Type B pancreatic cell (in vitro differentiated cells): Measurements from ENCODE around the gene MTHFS. TPM values are rescaled to one million over a fixed set of nuclear protein-coding genes. Genes with fewer than 3 reads are reported as not detected.

Source experiments
- DNase-seq: peaks from one replicate; pipeline ENCODE4 v3.0.0; 2021; ENCODE audit warnings: mixed read lengths; ENCODE audit not compliant: unreplicated experiment; ENCODE audit errors: extremely low spot score
- H3K27ac Mint-ChIP-seq: 2 replicates; pipeline ENCODE4 v1.8.0; 2021; ENCODE audit warnings: mild to moderate bottlenecking, mixed read lengths
- H3K27me3 Mint-ChIP-seq: 2 replicates; pipeline ENCODE4 v1.8.0; 2021; ENCODE audit warnings: mixed read lengths
- H3K36me3 Mint-ChIP-seq: 2 replicates; pipeline ENCODE4 v1.8.0; 2021; ENCODE audit warnings: mixed read lengths
- H3K4me1 Mint-ChIP-seq: one replicate; pipeline ENCODE4 v1.8.0; 2021; ENCODE audit warnings: mixed read lengths; ENCODE audit not compliant: unreplicated experiment
- H3K4me3 Mint-ChIP-seq: 2 replicates; pipeline ENCODE4 v1.8.0; 2021; ENCODE audit warnings: mild to moderate bottlenecking, mixed read lengths
- H3K9me3 Mint-ChIP-seq: 2 replicates; pipeline ENCODE4 v1.8.0; 2021; ENCODE audit warnings: mixed read lengths
- total RNA-seq: library from RNA; stranded (reverse); gene quantifications from 2 replicates; pipeline ENCODE4 v1.2.1, GENCODE V29; 2021; ENCODE audit warnings: low replicate concordance
- TF ChIP-seq, protein P1 (sequence below): fragments of 200-600 bp; sonication (generic); conservative IDR thresholded peaks from 2 replicates; pipeline ENCODE4 v1.5.0; 2021; ENCODE audit warnings: antibody characterized with exemption, mild to moderate bottlenecking

The MTHFS gene
- total RNA-seq, 1 donor from 2014 or later, result 27.6 TPM

DNA sequence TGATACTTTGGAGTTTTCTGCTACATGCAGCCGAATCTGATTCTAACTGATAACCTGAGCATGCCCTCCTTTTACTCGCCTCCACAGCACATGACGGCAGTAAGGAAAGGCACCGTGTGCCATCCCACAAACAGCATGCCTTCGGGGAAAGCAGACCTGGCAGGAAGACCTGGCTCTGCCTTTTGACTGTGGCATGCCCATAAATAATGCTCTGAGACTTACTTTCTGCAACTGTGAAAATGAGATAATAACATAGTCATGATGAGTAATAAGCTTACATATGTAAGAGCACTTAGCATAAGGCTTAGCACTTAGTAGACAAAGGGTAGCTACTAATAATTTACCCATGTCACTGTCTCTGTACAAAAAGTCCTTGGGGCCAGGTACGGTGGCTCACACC is 32.9 kb downstream of the MTHFS start:
- Mint-ChIP-seq H3K36me3 (peaks cover 28% of the 10 kb centered on the region), H3K9me3 (no peaks in the 10 kb centered on the region), H3K27ac (peak overlapping the region; percentile 13), H3K4me3 (no peak overlapping the region), H3K27me3 (no peaks in the 10 kb centered on the region), H3K4me1 (peaks cover 15% of the 10 kb centered on the region)
- TF ChIP-seq, protein P1, sequence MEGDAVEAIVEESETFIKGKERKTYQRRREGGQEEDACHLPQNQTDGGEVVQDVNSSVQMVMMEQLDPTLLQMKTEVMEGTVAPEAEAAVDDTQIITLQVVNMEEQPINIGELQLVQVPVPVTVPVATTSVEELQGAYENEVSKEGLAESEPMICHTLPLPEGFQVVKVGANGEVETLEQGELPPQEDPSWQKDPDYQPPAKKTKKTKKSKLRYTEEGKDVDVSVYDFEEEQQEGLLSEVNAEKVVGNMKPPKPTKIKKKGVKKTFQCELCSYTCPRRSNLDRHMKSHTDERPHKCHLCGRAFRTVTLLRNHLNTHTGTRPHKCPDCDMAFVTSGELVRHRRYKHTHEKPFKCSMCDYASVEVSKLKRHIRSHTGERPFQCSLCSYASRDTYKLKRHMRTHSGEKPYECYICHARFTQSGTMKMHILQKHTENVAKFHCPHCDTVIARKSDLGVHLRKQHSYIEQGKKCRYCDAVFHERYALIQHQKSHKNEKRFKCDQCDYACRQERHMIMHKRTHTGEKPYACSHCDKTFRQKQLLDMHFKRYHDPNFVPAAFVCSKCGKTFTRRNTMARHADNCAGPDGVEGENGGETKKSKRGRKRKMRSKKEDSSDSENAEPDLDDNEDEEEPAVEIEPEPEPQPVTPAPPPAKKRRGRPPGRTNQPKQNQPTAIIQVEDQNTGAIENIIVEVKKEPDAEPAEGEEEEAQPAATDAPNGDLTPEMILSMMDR, result no peak
- DNase-seq, result no peak

DNA sequence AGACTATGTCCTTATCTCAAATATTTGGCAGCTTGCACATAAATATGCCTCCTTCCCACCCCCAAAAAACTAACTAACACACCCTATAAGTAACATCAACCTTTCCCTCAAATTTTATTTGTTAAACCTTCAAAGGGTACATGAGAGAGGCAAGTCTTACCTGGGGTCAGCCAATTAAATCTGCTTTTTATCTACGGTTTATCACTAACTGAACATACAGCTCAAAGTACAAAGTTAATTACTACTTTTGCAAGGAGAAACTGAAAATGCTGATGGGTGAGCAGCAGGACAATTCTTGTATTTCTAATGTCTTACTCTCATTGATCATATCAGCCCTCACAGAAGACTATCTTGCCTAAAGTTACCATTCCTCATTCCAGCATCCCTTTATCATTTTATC is 34.6 kb downstream of the MTHFS start:
- no peak overlapping the region for H3K27ac Mint-ChIP-seq
- no peaks in the 10 kb centered on the region for H3K27me3 Mint-ChIP-seq
- no peak for DNase-seq
- no peaks in the 10 kb centered on the region for H3K9me3 Mint-ChIP-seq
- peaks cover 15% of the 10 kb centered on the region for H3K4me1 Mint-ChIP-seq
- TF ChIP-seq, protein P1, result no peak
- peaks cover 23% of the 10 kb centered on the region for H3K36me3 Mint-ChIP-seq
- no peak overlapping the region for H3K4me3 Mint-ChIP-seq

GRCh38 chr15:79860661-79861060 is 36.2 kb downstream of the MTHFS start:
- Mint-ChIP-seq H3K9me3 (no peaks in the 10 kb centered on the region), H3K27me3 (no peaks in the 10 kb centered on the region), H3K27ac (no peak overlapping the region), H3K36me3 (peaks cover 19% of the 10 kb centered on the region), H3K4me1 (peaks cover 15% of the 10 kb centered on the region), H3K4me3 (no peak overlapping the region)
- TF ChIP-seq, protein P1, result no peak
- DNase-seq, result no peak

GRCh38 chr15:79858469-79858868 is 38.3 kb downstream of the MTHFS start:
- Mint-ChIP-seq H3K4me3 (no peak overlapping the region), H3K4me1 (peaks cover 17% of the 10 kb centered on the region), H3K36me3 (peaks cover 19% of the 10 kb centered on the region), H3K27ac (no peak overlapping the region), H3K27me3 (no peaks in the 10 kb centered on the region), H3K9me3 (no peaks in the 10 kb centered on the region)
- TF ChIP-seq, protein P1, result peak; percentile 58
- no peak for DNase-seq

GRCh38 chr15:79853492-79854328 is 43.1 kb downstream of the MTHFS start:
- peaks cover 5% of the 10 kb centered on the region for H3K36me3 Mint-ChIP-seq
- TF ChIP-seq, protein P1, result peak; percentile 97

More at GRCh38 chr15:79853492-79854328, 43.1 kb downstream of the MTHFS start:
- no peak for DNase-seq
- Mint-ChIP-seq H3K27me3 (no peaks in the 10 kb centered on the region), H3K27ac (no peak overlapping the region), H3K4me1 (peaks cover 14% of the 10 kb centered on the region), H3K9me3 (no peaks in the 10 kb centered on the region), H3K4me3 (no peak overlapping the region)
